DND-41 (cell line): ENCODE results near the gene KRI1.

ENCODE experiments used
- CTCF ChIP-seq: IDR thresholded peaks from 2 replicates; pipeline ENCODE4 v1.5.1; 2012; ENCODE audit warnings: borderline replicate concordance, low read length, moderate library complexity, mild to moderate bottlenecking; ENCODE audit not compliant: poor library complexity, severe bottlenecking; ENCODE audit errors: extremely low read depth
- EZH2 ChIP-seq: IDR thresholded peaks from 3 replicates; pipeline ENCODE4 v1.6.1; 2012; ENCODE audit warnings: borderline replicate concordance, low read depth, mild to moderate bottlenecking, moderate library complexity, low read length, inconsistent platforms; ENCODE audit not compliant: severe bottlenecking

GRCh38 chr19:10582091-10582490, 16.3 kb upstream of the KRI1 start:
- TF ChIP-seq CTCF: no peak
- TF ChIP-seq EZH2: no peak
